Loucy (cell line): ENCODE measurements around the gene ERC1.

Experiments used
- CTCF ChIP-seq: fragments of 200-600 bp; sonication (generic); conservative IDR thresholded peaks from 2 replicates; pipeline ENCODE4 v1.5.1; 2014; ENCODE audit warnings: mild to moderate bottlenecking, antibody characterized with exemption, low read length
- EZH2phosphoT487 ChIP-seq: fragments of 200-600 bp; IDR thresholded peaks from 2 replicates; pipeline ENCODE4 v1.6.1; 2018; ENCODE audit warnings: antibody characterized with exemption, mild to moderate bottlenecking, moderate library complexity, borderline replicate concordance

GRCh38 chr12:944211-944610 is 46.8 kb upstream of the ERC1 start:
- TF ChIP-seq CTCF = no peak
- no peak for TF ChIP-seq EZH2phosphoT487
